AG04450 (cell line): Measurements from ENCODE around the gene ARG1. TPM values are rescaled to one million over a fixed set of nuclear protein-coding genes. Genes with fewer than 3 reads are reported as not detected.

Experiments
- CTCF ChIA-PET: fragments of 300-600, 350-600 bp; formaldehyde crosslinking; extraction: SDS; loops from one replicate; lab custom pipeline; 2022; ENCODE audit warnings: antibody characterized with exemption, inconsistent platforms; lab: Charles Lee
- POLR2A ChIA-PET: fragments of 350-600 bp; formaldehyde crosslinking; extraction: SDS; loops from one replicate; lab custom pipeline; 2021; ENCODE audit warnings: antibody characterized with exemption, inconsistent platforms; lab: Yijun Ruan, JAX
- DNase-seq: peaks from one replicate; pipeline ENCODE4 v3.0.0-alpha.2; 2011; ENCODE audit warnings: low read depth, low spot score
- H3K27ac ChIP-seq: one replicate; pipeline ENCODE4 v1.5.1; 2012; ENCODE audit warnings: low read depth, low read length, control low read depth
- H3K27me3 ChIP-seq: one replicate; pipeline ENCODE4 v1.6.0; 2012; ENCODE audit warnings: low read length; ENCODE audit not compliant: control insufficient read depth, insufficient read depth
- H3K4me3 ChIP-seq: 2 replicates; pipeline ENCODE4 v1.5.1; 2011; ENCODE audit warnings: mild to moderate bottlenecking, low read depth, low read length, control low read depth
- H3K9me3 ChIP-seq: 2 replicates; pipeline ENCODE4 v1.5.1; 2012; ENCODE audit warnings: low read length; ENCODE audit not compliant: control insufficient read depth, insufficient read depth
- polyA plus RNA-seq: library from polyadenylated mRNA; depleted of rRNA; stranded (reverse); fragments of >200 nt; gene quantifications from 2 replicates; pipeline ENCODE4 v1.2.3, GENCODE V29; 2011
- TF ChIP-seq, protein P1 (sequence below): IDR thresholded peaks from 2 replicates; pipeline ENCODE4 v1.5.1; 2011; ENCODE audit warnings: low read depth, low read length, control low read depth, inconsistent platforms

Gene ARG1
- polyA plus RNA-seq, 1 experiment, result not detected

- TF ChIP-seq, protein P1, sequence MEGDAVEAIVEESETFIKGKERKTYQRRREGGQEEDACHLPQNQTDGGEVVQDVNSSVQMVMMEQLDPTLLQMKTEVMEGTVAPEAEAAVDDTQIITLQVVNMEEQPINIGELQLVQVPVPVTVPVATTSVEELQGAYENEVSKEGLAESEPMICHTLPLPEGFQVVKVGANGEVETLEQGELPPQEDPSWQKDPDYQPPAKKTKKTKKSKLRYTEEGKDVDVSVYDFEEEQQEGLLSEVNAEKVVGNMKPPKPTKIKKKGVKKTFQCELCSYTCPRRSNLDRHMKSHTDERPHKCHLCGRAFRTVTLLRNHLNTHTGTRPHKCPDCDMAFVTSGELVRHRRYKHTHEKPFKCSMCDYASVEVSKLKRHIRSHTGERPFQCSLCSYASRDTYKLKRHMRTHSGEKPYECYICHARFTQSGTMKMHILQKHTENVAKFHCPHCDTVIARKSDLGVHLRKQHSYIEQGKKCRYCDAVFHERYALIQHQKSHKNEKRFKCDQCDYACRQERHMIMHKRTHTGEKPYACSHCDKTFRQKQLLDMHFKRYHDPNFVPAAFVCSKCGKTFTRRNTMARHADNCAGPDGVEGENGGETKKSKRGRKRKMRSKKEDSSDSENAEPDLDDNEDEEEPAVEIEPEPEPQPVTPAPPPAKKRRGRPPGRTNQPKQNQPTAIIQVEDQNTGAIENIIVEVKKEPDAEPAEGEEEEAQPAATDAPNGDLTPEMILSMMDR, result no peak
- POLR2A ChIA-PET, result no interaction called here
- CTCF ChIA-PET, result interaction anchor here (1.0 kb wide), 1 partner anchor 56 kb away, joined by 3 read pairs; no protein-coding TSS in a partner anchor
- Histone ChIP-seq H3K27ac (no peak overlapping the region), H3K27me3 (no peaks in the 10 kb centered on the region), H3K4me3 (no peak overlapping the region), H3K9me3 (no peaks in the 10 kb centered on the region)
- DNase-seq, result no peak
These were observed 2.9 kb downstream of the ARG1 start for GRCh38 chr6:131575834-131576478.

DNA sequence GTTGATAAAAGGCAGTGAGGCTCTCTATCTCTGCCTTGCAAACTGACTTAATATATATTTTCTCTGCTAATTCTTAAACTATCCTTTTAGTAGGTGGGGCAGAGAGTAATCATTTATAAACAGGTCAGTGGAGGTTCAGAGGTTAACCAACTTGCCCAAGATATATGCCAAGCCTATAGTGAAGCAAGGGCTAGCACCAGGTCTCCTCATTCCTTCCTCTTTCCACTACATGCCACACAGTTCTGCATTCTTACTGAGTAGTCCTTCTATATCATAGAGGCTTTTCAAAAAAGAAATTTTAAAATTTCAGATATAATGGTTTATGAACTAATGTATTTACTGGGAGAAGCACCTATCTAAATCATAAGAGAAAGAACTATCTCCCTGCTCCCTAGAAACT lies 8.5 kb downstream of the ARG1 start:
- no peak overlapping the region for H3K4me3 ChIP-seq
- no peaks in the 10 kb centered on the region for H3K27me3 ChIP-seq
- ChIA-PET CTCF (no interaction called here), POLR2A (no interaction called here)
- no peaks in the 10 kb centered on the region for H3K9me3 ChIP-seq
- TF ChIP-seq, protein P1, result no peak
- no peak for DNase-seq
- H3K27ac ChIP-seq, result no peak overlapping the region

DNA sequence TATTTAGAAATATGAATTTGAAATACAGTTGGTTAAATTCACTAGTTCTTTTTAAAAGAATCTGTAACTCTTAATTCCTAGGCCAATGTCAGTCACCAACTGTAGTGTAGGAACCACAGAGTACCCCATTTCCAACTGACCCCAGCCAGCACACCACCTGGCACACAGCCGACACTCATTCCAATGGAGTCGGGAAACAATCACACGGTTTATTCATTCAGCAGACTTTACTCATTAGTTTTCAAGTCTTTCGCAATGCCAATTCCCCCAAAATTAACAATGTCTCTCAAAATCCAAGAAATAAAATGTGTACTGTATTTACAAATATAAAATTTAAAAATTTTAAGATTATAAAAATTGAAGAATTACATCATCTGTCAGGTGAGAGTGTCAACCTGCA lies 13.5 kb downstream of the ARG1 start:
- no peak for DNase-seq
- ChIA-PET CTCF (no interaction called here), POLR2A (no interaction called here)
- Histone ChIP-seq H3K27ac (no peak overlapping the region), H3K4me3 (no peak overlapping the region), H3K9me3 (no peaks in the 10 kb centered on the region), H3K27me3 (no peaks in the 10 kb centered on the region)
- TF ChIP-seq, protein P1, result no peak

DNA sequence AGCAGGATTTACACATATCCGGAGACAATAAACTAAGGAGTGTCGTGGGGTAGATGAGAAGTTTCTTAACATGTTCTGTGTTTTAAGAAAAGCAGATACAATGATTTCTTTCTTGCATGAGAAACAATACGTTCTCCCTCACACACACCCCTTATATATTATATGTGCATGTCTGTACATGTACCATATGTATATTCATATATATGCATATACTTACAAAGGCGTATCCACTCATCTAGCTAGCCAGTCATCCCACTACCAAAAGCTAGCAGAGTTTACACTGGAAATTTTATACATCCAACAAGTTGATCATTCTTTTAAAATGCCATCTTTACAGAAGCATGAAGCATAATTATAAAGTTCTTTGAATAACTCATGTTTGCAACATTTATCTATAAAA lies 14.9 kb downstream of the ARG1 start:
- TF ChIP-seq, protein P1, result no peak
- ChIA-PET CTCF (no interaction called here), POLR2A (no interaction called here)
- H3K27me3 ChIP-seq, result no peaks in the 10 kb centered on the region
- DNase-seq, result no peak
- H3K4me3 ChIP-seq, result no peak overlapping the region
- H3K9me3 ChIP-seq, result no peaks in the 10 kb centered on the region
- H3K27ac ChIP-seq, result no peak overlapping the region

- no peak overlapping the region for H3K27ac ChIP-seq
- ChIA-PET CTCF (no interaction called here), POLR2A (no interaction called here)
- TF ChIP-seq, protein P1, result no peak
- H3K27me3 ChIP-seq, result no peaks in the 10 kb centered on the region
- no peak overlapping the region for H3K4me3 ChIP-seq
- H3K9me3 ChIP-seq, result no peaks in the 10 kb centered on the region
- DNase-seq, result no peak
These were observed 15.6 kb downstream of the ARG1 start for GRCh38 chr6:131588643-131589042.
